Measurements from ENCODE around the gene FMN1.

- TF ChIP-seq CTCF (IDR thresholded peaks at IDR 0.05): no peak
- TF ChIP-seq POLR2A (IDR thresholded peaks at IDR 0.05): no peak
These were observed 464.7 kb downstream of the FMN1 start for GRCh38 chr15:32729700-32730395.
